GM12873 (cell line): Measurements from ENCODE around the gene PRLR.

ENCODE experiments used
- TF ChIP-seq, protein P1 (sequence below): IDR thresholded peaks from 2 replicates; pipeline ENCODE4 v1.5.1; 2012; ENCODE audit warnings: low read depth, mild to moderate bottlenecking, moderate library complexity, low read length, control low read depth; ENCODE audit not compliant: insufficient read depth; ENCODE audit errors: missing control alignments

Gene PRLR

DNA sequence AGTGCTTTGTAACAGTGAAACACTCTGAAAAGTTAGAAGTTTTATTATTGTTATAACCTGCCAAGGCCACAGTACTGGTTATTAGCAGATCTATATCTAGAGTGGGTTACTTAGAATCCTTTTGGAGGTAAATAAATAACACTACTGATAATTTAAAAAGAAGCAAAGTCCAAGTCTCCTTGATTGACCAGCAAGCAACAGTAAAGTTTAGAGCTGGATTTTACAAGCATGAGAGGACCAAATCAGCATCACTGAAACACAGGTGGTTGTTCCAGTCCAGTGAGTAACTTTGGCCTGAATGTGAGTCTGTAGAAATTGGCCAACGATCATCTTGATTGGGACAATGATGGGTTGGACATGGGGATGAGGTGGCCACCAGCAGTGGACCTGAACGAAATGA lies 105.4 kb downstream of the PRLR start:
- TF ChIP-seq, protein P1, sequence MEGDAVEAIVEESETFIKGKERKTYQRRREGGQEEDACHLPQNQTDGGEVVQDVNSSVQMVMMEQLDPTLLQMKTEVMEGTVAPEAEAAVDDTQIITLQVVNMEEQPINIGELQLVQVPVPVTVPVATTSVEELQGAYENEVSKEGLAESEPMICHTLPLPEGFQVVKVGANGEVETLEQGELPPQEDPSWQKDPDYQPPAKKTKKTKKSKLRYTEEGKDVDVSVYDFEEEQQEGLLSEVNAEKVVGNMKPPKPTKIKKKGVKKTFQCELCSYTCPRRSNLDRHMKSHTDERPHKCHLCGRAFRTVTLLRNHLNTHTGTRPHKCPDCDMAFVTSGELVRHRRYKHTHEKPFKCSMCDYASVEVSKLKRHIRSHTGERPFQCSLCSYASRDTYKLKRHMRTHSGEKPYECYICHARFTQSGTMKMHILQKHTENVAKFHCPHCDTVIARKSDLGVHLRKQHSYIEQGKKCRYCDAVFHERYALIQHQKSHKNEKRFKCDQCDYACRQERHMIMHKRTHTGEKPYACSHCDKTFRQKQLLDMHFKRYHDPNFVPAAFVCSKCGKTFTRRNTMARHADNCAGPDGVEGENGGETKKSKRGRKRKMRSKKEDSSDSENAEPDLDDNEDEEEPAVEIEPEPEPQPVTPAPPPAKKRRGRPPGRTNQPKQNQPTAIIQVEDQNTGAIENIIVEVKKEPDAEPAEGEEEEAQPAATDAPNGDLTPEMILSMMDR, result no peak

DNA sequence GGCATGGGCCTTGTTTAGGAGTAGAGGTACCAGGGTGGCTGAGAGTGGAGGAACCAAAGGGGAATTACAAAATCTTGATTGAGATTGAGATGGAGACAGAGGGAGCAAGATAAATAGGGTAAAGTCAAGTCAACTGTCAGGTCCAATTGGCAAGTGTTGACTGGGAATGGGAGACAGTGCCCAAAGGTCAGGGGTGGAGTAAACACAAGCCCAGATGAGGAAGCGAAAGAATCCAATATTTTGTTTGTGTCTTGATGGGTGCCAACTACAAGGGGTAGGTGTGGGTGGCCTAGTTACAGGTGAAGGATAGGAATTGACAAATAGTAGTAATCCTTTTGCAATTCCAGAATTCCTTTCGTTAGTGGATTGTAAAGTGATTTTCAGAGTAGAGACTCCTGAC lies 107.5 kb downstream of the PRLR start:
- TF ChIP-seq, protein P1, result no peak

DNA sequence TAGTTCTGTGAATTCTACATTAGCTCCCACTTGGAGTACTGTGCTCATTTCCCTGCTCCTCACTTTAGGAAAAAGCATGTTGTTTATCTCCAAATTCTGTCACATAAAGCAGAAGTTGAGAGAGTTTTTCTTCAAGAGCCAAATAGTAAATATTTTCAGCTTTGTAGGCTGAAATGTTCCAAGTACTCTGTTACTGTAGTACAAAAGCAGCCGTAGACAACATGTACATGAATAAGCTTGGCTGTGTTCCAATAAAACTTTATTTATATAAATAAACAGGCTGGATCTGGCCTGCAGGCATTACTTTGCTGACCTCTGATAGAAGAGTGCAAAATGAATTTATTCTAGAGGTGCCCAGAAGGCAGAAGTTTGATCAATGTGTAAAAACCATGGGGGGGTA lies 109.6 kb downstream of the PRLR start:
- TF ChIP-seq, protein P1, result no peak

DNA sequence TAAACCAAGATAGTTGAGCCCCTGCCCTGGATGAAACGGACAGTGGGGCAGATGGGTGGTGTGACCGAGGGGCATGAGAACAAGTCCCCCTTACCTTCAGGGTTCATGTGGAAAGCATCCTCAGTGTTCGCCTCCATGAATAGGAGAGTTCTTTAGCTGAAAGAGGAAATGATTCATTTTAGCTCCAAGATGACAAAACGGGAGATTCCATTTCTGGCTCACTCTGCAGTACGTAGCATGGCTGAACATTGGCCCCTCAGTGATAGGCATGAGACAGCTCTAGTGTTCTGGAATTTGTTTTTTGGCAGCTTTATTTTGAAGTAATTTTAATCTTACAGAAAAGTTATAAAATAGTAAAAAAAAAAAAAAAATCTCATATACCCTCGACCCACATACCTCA lies 112.3 kb downstream of the PRLR start:
- TF ChIP-seq, protein P1, result no peak

DNA sequence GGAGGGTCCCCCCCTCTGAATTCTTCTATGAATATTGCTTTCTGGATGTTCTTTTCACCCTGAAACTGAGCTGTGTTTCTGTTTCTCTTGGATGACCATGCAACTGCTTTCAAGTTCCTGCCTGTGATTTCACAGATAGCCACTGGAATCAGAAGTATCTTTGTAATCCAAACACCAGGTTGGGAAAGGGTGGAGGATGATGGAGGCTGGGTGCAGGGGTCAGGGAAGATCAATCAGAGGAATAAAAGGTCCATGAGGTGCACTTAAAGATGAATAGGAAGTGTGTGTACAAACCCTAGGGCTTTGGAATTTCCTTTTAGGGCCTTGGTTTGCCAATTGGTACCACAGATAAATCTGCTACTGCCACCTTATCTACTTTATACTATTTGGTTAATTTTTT lies 114.4 kb downstream of the PRLR start:
- TF ChIP-seq, protein P1, result no peak

DNA sequence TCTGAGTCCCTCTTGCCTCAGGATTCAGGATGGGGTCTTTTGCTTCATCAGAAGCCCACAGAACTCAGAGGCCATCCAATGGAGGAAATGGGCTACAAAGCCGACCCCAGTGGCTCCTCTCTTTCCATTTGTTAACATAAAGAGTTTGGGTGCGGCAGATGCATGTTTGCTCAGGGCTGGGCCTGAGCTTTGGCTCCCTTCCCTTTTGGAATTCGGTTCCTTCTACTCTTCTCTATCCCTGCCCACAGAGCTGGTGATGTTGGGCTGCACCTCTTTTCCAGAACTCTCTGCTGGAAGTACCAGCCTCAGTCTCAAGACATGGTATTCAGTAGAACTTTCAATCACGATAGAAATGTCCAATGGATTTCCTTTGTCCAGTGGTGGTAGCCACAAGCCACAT lies 115.6 kb downstream of the PRLR start:
- TF ChIP-seq, protein P1, result no peak

DNA sequence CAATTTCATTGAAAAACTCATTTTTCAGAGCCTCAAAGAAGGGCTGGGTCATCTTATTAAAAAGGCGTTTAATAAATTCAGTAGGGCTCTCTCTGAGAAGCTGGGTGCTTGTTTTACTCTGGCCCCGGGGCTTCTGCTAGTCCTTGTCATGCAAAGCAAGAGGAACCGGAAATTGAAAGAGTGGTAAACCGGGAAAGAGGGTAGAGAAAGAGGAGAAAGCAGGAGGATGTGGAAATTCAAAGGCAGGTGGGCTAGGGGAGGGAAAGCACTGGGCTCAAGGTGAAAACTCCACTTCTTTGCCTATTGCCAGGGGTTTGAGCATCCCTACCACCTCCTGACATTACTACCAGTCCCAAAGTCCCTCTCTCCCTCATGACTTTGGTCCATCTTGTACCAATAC lies 118.0 kb downstream of the PRLR start:
- TF ChIP-seq, protein P1, result no peak
